ENCODE results near the gene CRYGN. TPM values are rescaled to one million over a fixed set of nuclear protein-coding genes. Genes with fewer than 3 reads are reported as not detected.

Gene CRYGN
- total and polyA plus RNA-seq, 2 donors (not counting 1 experiment from before 2014, with no cell fraction given) = 0.07 to 0.50 TPM

- H3K9me3 ChIP-seq (ENCODE audit: control insufficient read depth, insufficient read depth, low read depth, low read length) = no peaks in the 10 kb centered on the region
- H3K9ac ChIP-seq (ENCODE audit: insufficient read depth, low read length) = no peak overlapping the region
- no peaks in the 10 kb centered on the region for H3K36me3 ChIP-seq (ENCODE audit: control insufficient read depth, insufficient read depth, low read length)
- no peaks in the 10 kb centered on the region for H4K20me1 ChIP-seq (ENCODE audit: control insufficient read depth, extremely low read depth, insufficient read depth, low read length)
- no peak overlapping the region for H3K4me3 ChIP-seq (replicated peaks in 1 of 4; ENCODE audit: control extremely low read depth in 1 of 4, insufficient read depth in 1 of 4, low read depth in 3 of 4, low read length in 4 of 4)
- DNase-seq (ENCODE audit: low read depth in 2 of 2) = no peak
- no peak overlapping the region for H3K4me2 ChIP-seq (ENCODE audit: extremely low read depth, insufficient read depth, low read length)
- no peaks in the 10 kb centered on the region for H3K4me1 ChIP-seq (ENCODE audit: control insufficient read depth, extremely low read depth, insufficient read depth, low read length)
- peaks cover 22% of the 10 kb centered on the region for H3K27me3 ChIP-seq (ENCODE audit: control insufficient read depth, insufficient read depth, low read length)
- H3K27ac ChIP-seq (ENCODE audit: insufficient read depth, low read length) = no peak overlapping the region
- TF ChIP-seq CTCF (conservative IDR thresholded peaks at IDR 0.05 in 1 of 2, IDR thresholded peaks at IDR 0.05 in 1 of 2; ENCODE audit: low read depth in 1 of 2, low read length in 2 of 2) (no peak), EZH2 (IDR thresholded peaks at IDR 0.05; ENCODE audit: low read length, missing control alignments) (no peak)
- H3K79me2 ChIP-seq (ENCODE audit: control insufficient read depth, insufficient read depth, low read length) = no peaks in the 10 kb centered on the region
- H2AFZ ChIP-seq (ENCODE audit: low read length) = no peak overlapping the region
Observed at GRCh38 chr7:151380199-151381097, 59.5 kb downstream of the CRYGN start.

DNA sequence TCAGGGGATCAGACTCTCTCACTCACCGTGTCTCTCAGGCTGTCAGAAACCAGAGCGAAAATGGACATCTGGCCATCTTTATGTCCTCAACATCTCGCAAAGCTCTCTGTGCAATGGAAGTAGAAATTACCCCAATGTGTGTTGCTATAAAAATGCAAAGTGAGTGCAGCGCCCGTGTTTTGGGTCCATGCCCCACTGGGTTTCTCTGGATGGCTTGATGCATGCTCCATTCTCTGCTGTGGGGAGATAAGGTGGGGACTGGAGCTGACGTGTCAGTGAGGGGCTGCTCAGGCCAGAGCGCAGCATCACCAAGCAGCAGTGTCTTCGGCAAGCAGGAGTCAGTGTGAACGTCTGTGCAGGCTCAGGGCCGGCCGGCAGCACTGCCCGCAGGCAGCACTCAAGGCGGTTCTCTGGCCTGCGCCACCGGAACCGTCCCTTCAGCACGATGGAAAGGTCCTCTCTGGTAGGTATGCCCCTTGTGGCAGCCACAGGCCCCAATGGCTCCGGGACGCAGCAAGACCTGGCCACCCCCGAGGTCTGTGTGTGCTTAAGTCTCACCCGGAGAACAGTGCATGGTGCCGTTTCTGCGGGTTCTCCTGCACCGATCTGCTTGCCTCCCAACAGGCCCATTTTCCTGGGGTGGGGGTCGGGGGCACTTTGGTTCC lies 60.3 kb downstream of the CRYGN start:
- no peak overlapping the region for H3K27ac ChIP-seq (ENCODE audit: insufficient read depth, low read length)
- H3K9me3 ChIP-seq (ENCODE audit: control insufficient read depth, insufficient read depth, low read depth, low read length) = no peaks in the 10 kb centered on the region
- no peaks in the 10 kb centered on the region for H4K20me1 ChIP-seq (ENCODE audit: control insufficient read depth, extremely low read depth, insufficient read depth, low read length)
- no peak for DNase-seq (ENCODE audit: low read depth in 2 of 2)
- no peaks in the 10 kb centered on the region for H3K79me2 ChIP-seq (ENCODE audit: control insufficient read depth, insufficient read depth, low read length)
- no peak overlapping the region for H3K9ac ChIP-seq (ENCODE audit: insufficient read depth, low read length)
- H3K4me1 ChIP-seq (ENCODE audit: control insufficient read depth, extremely low read depth, insufficient read depth, low read length) = no peaks in the 10 kb centered on the region
- TF ChIP-seq CTCF (conservative IDR thresholded peaks at IDR 0.05 in 1 of 2, IDR thresholded peaks at IDR 0.05 in 1 of 2; ENCODE audit: low read depth in 1 of 2, low read length in 2 of 2) (no peak), EZH2 (IDR thresholded peaks at IDR 0.05; ENCODE audit: low read length, missing control alignments) (no peak)
- peaks cover 19% of the 10 kb centered on the region for H3K27me3 ChIP-seq (ENCODE audit: control insufficient read depth, insufficient read depth, low read length)
- no peaks in the 10 kb centered on the region for H3K36me3 ChIP-seq (ENCODE audit: control insufficient read depth, insufficient read depth, low read length)
- H3K4me2 ChIP-seq (ENCODE audit: extremely low read depth, insufficient read depth, low read length) = no peak overlapping the region
- H2AFZ ChIP-seq (ENCODE audit: low read length) = no peak overlapping the region
- H3K4me3 ChIP-seq (replicated peaks in 1 of 4; ENCODE audit: control extremely low read depth in 1 of 4, insufficient read depth in 1 of 4, low read depth in 3 of 4, low read length in 4 of 4) = no peak overlapping the region

DNA sequence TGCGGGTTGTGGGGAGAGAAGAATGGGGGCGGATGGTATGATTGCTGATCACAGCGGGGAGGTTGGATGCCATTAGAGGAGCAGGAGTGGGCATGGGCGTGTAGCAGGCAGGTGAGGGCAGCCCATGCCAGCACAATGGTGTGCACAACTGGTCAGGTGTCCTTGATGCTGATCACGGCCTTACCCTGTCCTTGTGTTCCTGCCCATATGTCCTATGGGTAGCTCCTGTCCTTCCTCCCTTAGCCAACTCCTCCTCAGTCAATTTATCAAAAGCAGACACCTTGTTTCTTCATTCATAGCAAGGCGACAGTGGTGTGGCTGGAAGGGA lies 60.8 kb downstream of the CRYGN start:
- Histone ChIP-seq H2AFZ (ENCODE audit: low read length) (no peak overlapping the region), H3K9me3 (ENCODE audit: control insufficient read depth, insufficient read depth, low read depth, low read length) (no peaks in the 10 kb centered on the region), H3K79me2 (ENCODE audit: control insufficient read depth, insufficient read depth, low read length) (no peaks in the 10 kb centered on the region), H3K4me2 (ENCODE audit: extremely low read depth, insufficient read depth, low read length) (no peak overlapping the region), H3K9ac (ENCODE audit: insufficient read depth, low read length) (no peak overlapping the region), H4K20me1 (ENCODE audit: control insufficient read depth, extremely low read depth, insufficient read depth, low read length) (no peaks in the 10 kb centered on the region), H3K27me3 (ENCODE audit: control insufficient read depth, insufficient read depth, low read length) (peaks cover 14% of the 10 kb centered on the region), H3K27ac (ENCODE audit: insufficient read depth, low read length) (no peak overlapping the region), H3K4me3 (replicated peaks in 1 of 4; ENCODE audit: control extremely low read depth in 1 of 4, insufficient read depth in 1 of 4, low read depth in 3 of 4, low read length in 4 of 4) (no peak overlapping the region), H3K4me1 (ENCODE audit: control insufficient read depth, extremely low read depth, insufficient read depth, low read length) (no peaks in the 10 kb centered on the region), H3K36me3 (ENCODE audit: control insufficient read depth, insufficient read depth, low read length) (no peaks in the 10 kb centered on the region)
- DNase-seq (ENCODE audit: low read depth in 2 of 2) = no peak
- TF ChIP-seq CTCF (conservative IDR thresholded peaks at IDR 0.05 in 1 of 2, IDR thresholded peaks at IDR 0.05 in 1 of 2; ENCODE audit: low read depth in 1 of 2, low read length in 2 of 2) (no peak), EZH2 (IDR thresholded peaks at IDR 0.05; ENCODE audit: low read length, missing control alignments) (no peak)
